Activated naive CD4-positive, alpha-beta T cell treated with anti-CD3 and anti-CD28 coated beads, Interleukin-2, amount 50 U/mL, for 16 hours (primary cell): ENCODE data around the gene SCARB1.

Experiments
- DNase-seq: peaks from one replicate; pipeline ENCODE4 v3.0.0-alpha.2; 2020

The SCARB1 gene

GRCh38 chr12:124740691-124741137 lies 123.0 kb downstream of the SCARB1 start:
- no peak for DNase-seq

GRCh38 chr12:124739953-124740561 lies 123.6 kb downstream of the SCARB1 start:
- no peak for DNase-seq

- no peak for DNase-seq
These were observed 124.8 kb downstream of the SCARB1 start for GRCh38 chr12:124738636-124739467.

- DNase-seq = no peak
These were observed 125.7 kb downstream of the SCARB1 start for GRCh38 chr12:124737772-124738635.

- no peak for DNase-seq
These were observed 126.6 kb downstream of the SCARB1 start for GRCh38 chr12:124737040-124737419.

- no peak for DNase-seq
These were observed 127.3 kb downstream of the SCARB1 start for GRCh38 chr12:124736115-124737039.

GRCh38 chr12:124734224-124734788 lies 129.4 kb downstream of the SCARB1 start:
- no peak for DNase-seq

GRCh38 chr12:124733086-124733485 lies 130.6 kb downstream of the SCARB1 start:
- no peak for DNase-seq

- no peak for DNase-seq
These were observed 131.2 kb downstream of the SCARB1 start for GRCh38 chr12:124732275-124733075.

- no peak for DNase-seq
These were observed 131.8 kb downstream of the SCARB1 start for GRCh38 chr12:124731869-124732268.

- no peak for DNase-seq
These were observed 133.2 kb downstream of the SCARB1 start for GRCh38 chr12:124730455-124730932.

- DNase-seq = no peak
These were observed 135.7 kb downstream of the SCARB1 start for GRCh38 chr12:124727922-124728321.

- no peak for DNase-seq
These were observed 136.3 kb downstream of the SCARB1 start for GRCh38 chr12:124727264-124727800.
